Liver (tissue), 9 donors: Measurements from ENCODE around the gene FUT7. TPM values are rescaled to one million over a fixed set of nuclear protein-coding genes. Genes with fewer than 3 reads are reported as not detected.

Experiments
- DNase-seq: peaks from one replicate; pipeline ENCODE4 v3.0.0-alpha.2; 2017; ENCODE audit warnings: low spot score
- H3K27ac ChIP-seq, 2 donors: one replicate each; pipeline ENCODE4 v1.7.0; 2013; ENCODE audit warnings: inconsistent platforms in 2 of 2, low read length in 2 of 2, control low read depth in 1 of 2, low read depth in 1 of 2, mild to moderate bottlenecking in 1 of 2
- H3K27me3 ChIP-seq, 4 donors: one replicate each; pipeline versions ENCODE4 v1.6.1 to v1.7.0; 2013; ENCODE audit warnings: low read length in 3 of 4, inconsistent platforms in 1 of 4, mild to moderate bottlenecking in 1 of 4, moderate library complexity in 1 of 4; ENCODE audit not compliant: control insufficient read depth in 4 of 4, insufficient read depth in 4 of 4
- H3K36me3 ChIP-seq, 4 donors: one replicate each; pipeline versions ENCODE4 v1.6.1 to v1.7.0; 2013; ENCODE audit warnings: low read length in 3 of 4, mild to moderate bottlenecking in 3 of 4, low read depth in 1 of 4, moderate library complexity in 1 of 4; ENCODE audit not compliant: control insufficient read depth in 4 of 4, insufficient read depth in 3 of 4
- H3K4me1 ChIP-seq, 4 donors: one replicate each; pipeline versions ENCODE4 v1.6.1 to v1.7.0; 2013; ENCODE audit warnings: low read length in 3 of 4, mild to moderate bottlenecking in 3 of 4, moderate library complexity in 1 of 4; ENCODE audit not compliant: control insufficient read depth in 4 of 4, insufficient read depth in 4 of 4
- H3K4me3 ChIP-seq, 3 donors: one replicate each; pipeline versions ENCODE4 v1.6.1 to v1.7.0; 2013; ENCODE audit warnings: low read length in 3 of 3, control low read depth in 1 of 3, low read depth in 1 of 3, mild to moderate bottlenecking in 1 of 3
- H3K9ac ChIP-seq, 2 donors: one replicate each; pipeline ENCODE4 v1.7.0; 2013; ENCODE audit warnings: low read length in 2 of 2, mild to moderate bottlenecking in 2 of 2, moderate library complexity in 2 of 2, control low read depth in 1 of 2, low read depth in 1 of 2
- H3K9me3 ChIP-seq, 4 donors: one replicate each; pipeline versions ENCODE4 v1.6.1 to v1.7.0; 2013; ENCODE audit warnings: low read length in 3 of 4; ENCODE audit not compliant: control insufficient read depth in 4 of 4
- CTCF ChIP-seq: fragments of 150-350 bp; IDR thresholded peaks from 2 replicates; pipeline ENCODE4 v1.5.1; 2017; ENCODE audit warnings: improper control_type of control experiment, low read depth, low read length; ENCODE audit not compliant: missing input control
- EGR1 ChIP-seq, 2 donors: IDR thresholded peaks; 2 replicates each; pipeline ENCODE4 v1.6.1; 2016 to 2018; ENCODE audit warnings: antibody characterized with exemption in 2 of 2, low read depth in 2 of 2
- FOXA1 ChIP-seq: IDR thresholded peaks from 2 replicates; pipeline ENCODE4 v1.6.1; 2016; ENCODE audit warnings: antibody characterized with exemption
- FOXA2 ChIP-seq: IDR thresholded peaks from 2 replicates; pipeline ENCODE4 v1.6.1; 2016; ENCODE audit warnings: antibody characterized with exemption
- GABPA ChIP-seq, 2 donors: IDR thresholded peaks in 1 of 2; conservative IDR thresholded peaks in 1 of 2; 2 replicates each; pipeline ENCODE4 v1.6.1; 2016; ENCODE audit warnings: antibody characterized with exemption in 2 of 2, mild to moderate bottlenecking in 1 of 2, moderate library complexity in 1 of 2
- HNF4A ChIP-seq, 2 donors: conservative IDR thresholded peaks; 2 replicates each; pipeline ENCODE4 v1.6.1; 2016; ENCODE audit warnings: antibody characterized with exemption in 2 of 2, mild to moderate bottlenecking in 2 of 2
- HNF4G ChIP-seq: IDR thresholded peaks from 2 replicates; pipeline ENCODE4 v1.6.1; 2016; ENCODE audit warnings: antibody characterized with exemption
- JUND ChIP-seq, 2 donors: IDR thresholded peaks; 2 replicates each; pipeline ENCODE4 v1.6.1; 2016; ENCODE audit warnings: antibody characterized with exemption in 2 of 2
- NR2F2 ChIP-seq: IDR thresholded peaks from 2 replicates; pipeline ENCODE4 v1.6.1; 2016; ENCODE audit warnings: antibody characterized with exemption
- RAD21 ChIP-seq, 2 donors: IDR thresholded peaks; 2 replicates each; pipeline ENCODE4 v1.6.1; 2016; ENCODE audit warnings: antibody characterized with exemption in 2 of 2, mild to moderate bottlenecking in 2 of 2
- RXRA ChIP-seq, 2 donors: IDR thresholded peaks; 2 replicates each; pipeline ENCODE4 v1.6.1; 2017 to 2018; ENCODE audit warnings: antibody characterized with exemption in 2 of 2, mild to moderate bottlenecking in 1 of 2
- SP1 ChIP-seq: IDR thresholded peaks from 2 replicates; pipeline ENCODE4 v1.6.1; 2018; ENCODE audit warnings: antibody characterized with exemption, mild to moderate bottlenecking
- TAF1 ChIP-seq: conservative IDR thresholded peaks from 2 replicates; pipeline ENCODE4 v1.6.1; 2016; ENCODE audit warnings: antibody characterized with exemption, mild to moderate bottlenecking
- YY1 ChIP-seq: IDR thresholded peaks from 2 replicates; pipeline ENCODE4 v1.6.1; 2016; ENCODE audit warnings: antibody characterized with exemption, mild to moderate bottlenecking
- WGBS: extraction: QIAGEN DNeasy Blood & Tissue Kit; methylation state at CpG from one replicate; pipeline ENCODE4 v1.1.7; 2013; 5-methylcytosine and 5-hydroxymethylcytosine counted together
- polyA plus RNA-seq, 2 donors: library from polyadenylated mRNA; stranded (reverse) in 1 of 2; unstranded in 1 of 2; fragments of 200-250 nt in 1 of 2; fragments of >200 nt in 1 of 2; fragmentation: Nextera tagmentation in 1 of 2; extraction: Ambion mirVana in 1 of 2; gene quantifications; one replicate each; pipeline versions ENCODE4 v1.2.1 to v1.2.3, GENCODE V29; 2013 to 2015
- total RNA-seq, 2 donors: library from RNA; depleted of rRNA; stranded (reverse); fragments of >200 nt; gene quantifications; one replicate each; pipeline ENCODE4 v1.2.3, GENCODE V29; 2014
- TF ChIP-seq, protein P1 (sequence below): IDR thresholded peaks from 2 replicates; pipeline ENCODE4 v1.6.1; 2016; ENCODE audit warnings: antibody characterized with exemption
- TF ChIP-seq, protein P2 (sequence below): IDR thresholded peaks from 2 replicates; pipeline ENCODE4 v1.6.1; 2016; ENCODE audit warnings: antibody characterized with exemption
- TF ChIP-seq, protein P3 (sequence below): IDR thresholded peaks from 2 replicates; pipeline ENCODE4 v1.6.1; 2016; ENCODE audit warnings: antibody characterized with exemption, mild to moderate bottlenecking
- TF ChIP-seq, protein P4 (sequence below): IDR thresholded peaks from 2 replicates; pipeline ENCODE4 v1.6.1; 2016; ENCODE audit warnings: antibody characterized with exemption
- donor health status: healthy.
- donor health status: healthy.
- donor health status: healthy.
- donor health status: healthy.
- donor health status: healthy.

Gene FUT7
- total and polyA plus RNA-seq, 4 donors = 0.14 to 0.67 (median 0.37) TPM; not detected in 1

DNA sequence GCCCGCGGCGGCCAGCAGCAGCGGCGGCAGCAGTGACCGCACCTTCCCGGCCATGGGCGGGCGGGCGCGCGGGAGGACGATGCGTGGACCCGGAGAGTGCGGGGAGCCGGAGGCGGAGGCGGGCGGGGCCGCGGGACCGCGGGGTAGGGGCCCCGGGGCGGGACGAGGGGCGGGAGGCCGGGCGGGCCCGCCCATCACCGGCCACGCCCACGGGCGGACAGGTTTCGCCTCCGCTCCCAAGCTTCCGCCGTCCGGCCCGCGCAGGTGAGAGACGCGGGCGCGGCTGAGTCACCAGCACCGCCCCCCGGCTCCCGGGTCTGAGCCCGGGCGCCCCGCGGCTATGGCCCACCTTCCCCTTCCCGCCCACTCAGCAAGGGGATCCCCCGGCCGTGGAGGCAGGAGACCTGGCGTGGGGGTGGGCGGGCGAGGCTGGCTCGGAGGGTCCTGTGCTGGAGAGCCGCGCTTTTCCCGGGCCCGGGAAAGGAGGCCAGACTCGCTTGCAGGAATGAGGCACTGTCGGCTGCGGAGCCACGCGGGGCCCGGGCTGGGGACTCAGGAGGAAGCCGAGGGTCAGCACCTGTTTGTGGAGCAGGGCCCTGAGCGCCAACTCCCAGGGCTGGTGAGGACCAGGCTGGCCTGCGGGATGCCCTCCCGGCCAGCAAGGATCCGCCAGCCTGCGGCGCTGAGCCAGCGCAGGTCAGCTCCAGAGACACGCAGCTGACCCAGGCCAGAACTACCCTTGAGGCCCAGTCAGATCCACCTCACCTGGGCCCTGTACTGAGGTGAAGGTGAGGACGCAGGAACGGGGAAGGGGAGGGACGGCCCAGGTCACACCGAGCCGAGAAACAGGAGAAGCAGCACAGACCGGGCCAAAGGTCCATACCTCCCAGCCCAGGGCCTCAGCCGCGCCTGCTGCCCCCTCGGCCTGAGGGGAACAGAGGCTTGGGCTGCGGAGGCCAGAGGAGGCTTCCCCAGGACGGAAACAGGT lies 22.4 kb upstream of the FUT7 start, which contains the start of gene ENTPD2:
TSS of gene ENTPD2 (minus strand) at position 118 of the 988 bp plus-strand sequence. CDS start at position 54, 64 bp downstream.
- DNase-seq = no peak
- Histone ChIP-seq H3K4me3 (peak within 1 kb of the TSS in 2 of 3 donors; percentile 49 to 52), H3K36me3 (no peaks in the 10 kb centered on the region), H3K27me3 (peaks cover 0 to 3% (median 0%) of the 10 kb centered on the region in 4 donors), H3K9me3 (no peaks in the 10 kb centered on the region), H3K4me1 (peaks cover 21 to 43% (median 30%) of the 10 kb centered on the region in 4 donors), H3K27ac (peak within 1 kb of the TSS; percentile 84 to 88), H3K9ac (no peak within 1 kb of the TSS)
- TF ChIP-seq, protein P1, sequence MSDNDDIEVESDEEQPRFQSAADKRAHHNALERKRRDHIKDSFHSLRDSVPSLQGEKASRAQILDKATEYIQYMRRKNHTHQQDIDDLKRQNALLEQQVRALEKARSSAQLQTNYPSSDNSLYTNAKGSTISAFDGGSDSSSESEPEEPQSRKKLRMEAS = no peak
- no peak for TF ChIP-seq SP1
- TF ChIP-seq, protein P2, sequence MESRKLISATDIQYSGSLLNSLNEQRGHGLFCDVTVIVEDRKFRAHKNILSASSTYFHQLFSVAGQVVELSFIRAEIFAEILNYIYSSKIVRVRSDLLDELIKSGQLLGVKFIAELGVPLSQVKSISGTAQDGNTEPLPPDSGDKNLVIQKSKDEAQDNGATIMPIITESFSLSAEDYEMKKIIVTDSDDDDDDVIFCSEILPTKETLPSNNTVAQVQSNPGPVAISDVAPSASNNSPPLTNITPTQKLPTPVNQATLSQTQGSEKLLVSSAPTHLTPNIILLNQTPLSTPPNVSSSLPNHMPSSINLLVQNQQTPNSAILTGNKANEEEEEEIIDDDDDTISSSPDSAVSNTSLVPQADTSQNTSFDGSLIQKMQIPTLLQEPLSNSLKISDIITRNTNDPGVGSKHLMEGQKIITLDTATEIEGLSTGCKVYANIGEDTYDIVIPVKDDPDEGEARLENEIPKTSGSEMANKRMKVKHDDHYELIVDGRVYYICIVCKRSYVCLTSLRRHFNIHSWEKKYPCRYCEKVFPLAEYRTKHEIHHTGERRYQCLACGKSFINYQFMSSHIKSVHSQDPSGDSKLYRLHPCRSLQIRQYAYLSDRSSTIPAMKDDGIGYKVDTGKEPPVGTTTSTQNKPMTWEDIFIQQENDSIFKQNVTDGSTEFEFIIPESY = no peak
- WGBS = 8% methylated on average over 90 of the region's 90 CpGs

- DNase-seq = no peak
- H3K9ac ChIP-seq = no peak overlapping the region
- TF ChIP-seq NR2F2 (no peak), EGR1 (IDR thresholded peaks at IDR 0.05; ENCODE audit: low read depth in 2 of 2) (no peak), JUND (IDR thresholded peaks at IDR 0.05) (no peak), YY1 (no peak), FOXA2 (no peak), FOXA1 (no peak), RXRA (IDR thresholded peaks at IDR 0.05) (no peak), TAF1 (no peak), RAD21 (IDR thresholded peaks at IDR 0.05) (no peak), HNF4G (no peak), CTCF (no peak), HNF4A (conservative IDR thresholded peaks at IDR 0.05) (no peak), SP1 (no peak), GABPA (IDR thresholded peaks at IDR 0.05 in 1 of 2, conservative IDR thresholded peaks at IDR 0.05 in 1 of 2) (no peak)
- TF ChIP-seq, protein P3, sequence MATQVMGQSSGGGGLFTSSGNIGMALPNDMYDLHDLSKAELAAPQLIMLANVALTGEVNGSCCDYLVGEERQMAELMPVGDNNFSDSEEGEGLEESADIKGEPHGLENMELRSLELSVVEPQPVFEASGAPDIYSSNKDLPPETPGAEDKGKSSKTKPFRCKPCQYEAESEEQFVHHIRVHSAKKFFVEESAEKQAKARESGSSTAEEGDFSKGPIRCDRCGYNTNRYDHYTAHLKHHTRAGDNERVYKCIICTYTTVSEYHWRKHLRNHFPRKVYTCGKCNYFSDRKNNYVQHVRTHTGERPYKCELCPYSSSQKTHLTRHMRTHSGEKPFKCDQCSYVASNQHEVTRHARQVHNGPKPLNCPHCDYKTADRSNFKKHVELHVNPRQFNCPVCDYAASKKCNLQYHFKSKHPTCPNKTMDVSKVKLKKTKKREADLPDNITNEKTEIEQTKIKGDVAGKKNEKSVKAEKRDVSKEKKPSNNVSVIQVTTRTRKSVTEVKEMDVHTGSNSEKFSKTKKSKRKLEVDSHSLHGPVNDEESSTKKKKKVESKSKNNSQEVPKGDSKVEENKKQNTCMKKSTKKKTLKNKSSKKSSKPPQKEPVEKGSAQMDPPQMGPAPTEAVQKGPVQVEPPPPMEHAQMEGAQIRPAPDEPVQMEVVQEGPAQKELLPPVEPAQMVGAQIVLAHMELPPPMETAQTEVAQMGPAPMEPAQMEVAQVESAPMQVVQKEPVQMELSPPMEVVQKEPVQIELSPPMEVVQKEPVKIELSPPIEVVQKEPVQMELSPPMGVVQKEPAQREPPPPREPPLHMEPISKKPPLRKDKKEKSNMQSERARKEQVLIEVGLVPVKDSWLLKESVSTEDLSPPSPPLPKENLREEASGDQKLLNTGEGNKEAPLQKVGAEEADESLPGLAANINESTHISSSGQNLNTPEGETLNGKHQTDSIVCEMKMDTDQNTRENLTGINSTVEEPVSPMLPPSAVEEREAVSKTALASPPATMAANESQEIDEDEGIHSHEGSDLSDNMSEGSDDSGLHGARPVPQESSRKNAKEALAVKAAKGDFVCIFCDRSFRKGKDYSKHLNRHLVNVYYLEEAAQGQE = no peak
- TF ChIP-seq, protein P4, sequence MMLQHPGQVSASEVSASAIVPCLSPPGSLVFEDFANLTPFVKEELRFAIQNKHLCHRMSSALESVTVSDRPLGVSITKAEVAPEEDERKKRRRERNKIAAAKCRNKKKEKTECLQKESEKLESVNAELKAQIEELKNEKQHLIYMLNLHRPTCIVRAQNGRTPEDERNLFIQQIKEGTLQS = no peak
- TF ChIP-seq, protein P1 = no peak
These were observed 21.4 kb upstream of the FUT7 start for GRCh38 chr9:137052998-137053943.

More at GRCh38 chr9:137052998-137053943, 21.4 kb upstream of the FUT7 start:
- Histone ChIP-seq H3K27ac (no peak overlapping the region), H3K4me1 (peaks cover 21 to 45% (median 30%) of the 10 kb centered on the region in 4 donors), H3K27me3 (peaks cover 0 to 3% (median 0%) of the 10 kb centered on the region in 4 donors), H3K4me3 (peak overlapping the region in 1 of 3 donors; percentile 52), H3K9me3 (no peaks in the 10 kb centered on the region), H3K36me3 (no peaks in the 10 kb centered on the region)
- 26% methylated on average over 71 of the region's 71 CpGs for WGBS
